ENCODE data around the gene ITPR3.

The ITPR3 gene

GRCh38 chr6:33620856-33621710 lies at the start of gene ITPR3:
TSS of gene ITPR3 (plus strand) at chr6:33621322. CDS start at chr6:33621603, 281 bp downstream.
- peak; percentile 62 to 63 for DNase-seq (ENCODE audit: low read depth in 2 of 2)

GRCh38 chr6:33571637-33572316 lies 49.3 kb upstream of the ITPR3 start:
- DNase-seq (ENCODE audit: low read depth in 2 of 2): no peak

GRCh38 chr6:33575211-33575610 lies 45.9 kb upstream of the ITPR3 start:
- no peak for DNase-seq (ENCODE audit: low read depth in 2 of 2)

GRCh38 chr6:33576668-33577067 lies 44.5 kb upstream of the ITPR3 start:
- no peak for DNase-seq (ENCODE audit: low read depth in 2 of 2)

GRCh38 chr6:33577106-33577535 lies 44.0 kb upstream of the ITPR3 start:
- DNase-seq (ENCODE audit: low read depth in 2 of 2): no peak

- no peak for DNase-seq (ENCODE audit: low read depth in 2 of 2)
Measured at GRCh38 chr6:33577718-33578117, 43.4 kb upstream of the ITPR3 start.

- DNase-seq (ENCODE audit: low read depth in 2 of 2): no peak
Measured at GRCh38 chr6:33578164-33578563, 43.0 kb upstream of the ITPR3 start.

- DNase-seq (ENCODE audit: low read depth in 2 of 2): no peak
Measured at GRCh38 chr6:33578588-33579011, 42.5 kb upstream of the ITPR3 start.

GRCh38 chr6:33579828-33580714 lies 41.1 kb upstream of the ITPR3 start, which contains the start of gene BAK1:
TSS of gene BAK1 (minus strand) at chr6:33580276. CDS start at chr6:33577604, 2,672 bp downstream.
- peak; percentile 71 to 73 for DNase-seq (ENCODE audit: low read depth in 2 of 2)

- DNase-seq (ENCODE audit: low read depth in 2 of 2): no peak
Measured at GRCh38 chr6:33581186-33581585, 39.9 kb upstream of the ITPR3 start.

GRCh38 chr6:33583591-33584155 lies 37.4 kb upstream of the ITPR3 start:
- DNase-seq (ENCODE audit: low read depth in 2 of 2): no peak

- no peak for DNase-seq (ENCODE audit: low read depth in 2 of 2)
Measured at GRCh38 chr6:33584700-33585402, 36.3 kb upstream of the ITPR3 start.

GRCh38 chr6:33585403-33586107 lies 35.6 kb upstream of the ITPR3 start:
- DNase-seq (ENCODE audit: low read depth in 2 of 2): peak; percentile 84 to 89

GRCh38 chr6:33586108-33586640 lies 34.9 kb upstream of the ITPR3 start:
- no peak for DNase-seq (ENCODE audit: low read depth in 2 of 2)

GRCh38 chr6:33587529-33587928 lies 33.6 kb upstream of the ITPR3 start:
- no peak for DNase-seq (ENCODE audit: low read depth in 2 of 2)

- DNase-seq (ENCODE audit: low read depth in 2 of 2): no peak
Measured at GRCh38 chr6:33588894-33589293, 32.2 kb upstream of the ITPR3 start.

- no peak for DNase-seq (ENCODE audit: low read depth in 2 of 2)
Measured at GRCh38 chr6:33589392-33589730, 31.8 kb upstream of the ITPR3 start.

GRCh38 chr6:33589731-33590530 lies 31.2 kb upstream of the ITPR3 start:
- no peak for DNase-seq (ENCODE audit: low read depth in 2 of 2)

GRCh38 chr6:33590531-33591198 lies 30.5 kb upstream of the ITPR3 start:
- no peak for DNase-seq (ENCODE audit: low read depth in 2 of 2)
